IPS-11a (cell line): ENCODE results near the gene SLC43A3.
A peak's percentile ranks its signal among the peaks of the same experiment; 100 is the strongest.

Experiments
- H3K4me3 ChIP-seq: one replicate; pipeline ENCODE4 v1.5.1; 2013; ENCODE audit warnings: low read depth, low read length, control low read depth

Gene SLC43A3

GRCh38 chr11:57430952-57431351 is 4.0 kb upstream of the SLC43A3 start:
- no peak overlapping the region for H3K4me3 ChIP-seq

GRCh38 chr11:57429946-57430345 is 3.0 kb upstream of the SLC43A3 start:
- no peak overlapping the region for H3K4me3 ChIP-seq

GRCh38 chr11:57428643-57429042 is 1.7 kb upstream of the SLC43A3 start:
- no peak overlapping the region for H3K4me3 ChIP-seq

- H3K4me3 ChIP-seq = no peak overlapping the region
These were observed 784 bp upstream of the SLC43A3 start for GRCh38 chr11:57427727-57428082.

- H3K4me3 ChIP-seq = peak overlapping the region; percentile 33
These were observed 437 bp downstream of the SLC43A3 start for GRCh38 chr11:57426439-57426928.

- H3K4me3 ChIP-seq = no peak overlapping the region
These were observed 1.1 kb downstream of the SLC43A3 start for GRCh38 chr11:57425565-57426438.

GRCh38 chr11:57424792-57425564 is 1.9 kb downstream of the SLC43A3 start:
- no peak overlapping the region for H3K4me3 ChIP-seq

GRCh38 chr11:57424137-57424791 is 2.7 kb downstream of the SLC43A3 start:
- H3K4me3 ChIP-seq = no peak overlapping the region

- H3K4me3 ChIP-seq = no peak overlapping the region
These were observed 4.3 kb downstream of the SLC43A3 start for GRCh38 chr11:57422669-57423068.

- H3K4me3 ChIP-seq = no peak overlapping the region
These were observed 5.1 kb downstream of the SLC43A3 start for GRCh38 chr11:57421805-57422204.

- H3K4me3 ChIP-seq = no peak overlapping the region
These were observed 5.9 kb downstream of the SLC43A3 start for GRCh38 chr11:57421066-57421465.

GRCh38 chr11:57419146-57419545 is 7.8 kb downstream of the SLC43A3 start:
- H3K4me3 ChIP-seq = no peak overlapping the region

GRCh38 chr11:57418131-57418530 is 8.8 kb downstream of the SLC43A3 start:
- no peak overlapping the region for H3K4me3 ChIP-seq

GRCh38 chr11:57417056-57417455 is 9.9 kb downstream of the SLC43A3 start:
- H3K4me3 ChIP-seq = no peak overlapping the region

GRCh38 chr11:57416436-57416835 is 10.5 kb downstream of the SLC43A3 start:
- no peak overlapping the region for H3K4me3 ChIP-seq

GRCh38 chr11:57414612-57415212 is 12.2 kb downstream of the SLC43A3 start:
- no peak overlapping the region for H3K4me3 ChIP-seq

GRCh38 chr11:57413681-57414080 is 13.2 kb downstream of the SLC43A3 start:
- no peak overlapping the region for H3K4me3 ChIP-seq

GRCh38 chr11:57410287-57410686 is 16.6 kb downstream of the SLC43A3 start:
- H3K4me3 ChIP-seq = no peak overlapping the region

GRCh38 chr11:57409321-57410100 is 17.4 kb downstream of the SLC43A3 start:
- no peak overlapping the region for H3K4me3 ChIP-seq

GRCh38 chr11:57408771-57409170 is 18.1 kb downstream of the SLC43A3 start:
- no peak overlapping the region for H3K4me3 ChIP-seq
